Measurements from ENCODE around the gene HEATR3.

HEATR3 gene

DNA sequence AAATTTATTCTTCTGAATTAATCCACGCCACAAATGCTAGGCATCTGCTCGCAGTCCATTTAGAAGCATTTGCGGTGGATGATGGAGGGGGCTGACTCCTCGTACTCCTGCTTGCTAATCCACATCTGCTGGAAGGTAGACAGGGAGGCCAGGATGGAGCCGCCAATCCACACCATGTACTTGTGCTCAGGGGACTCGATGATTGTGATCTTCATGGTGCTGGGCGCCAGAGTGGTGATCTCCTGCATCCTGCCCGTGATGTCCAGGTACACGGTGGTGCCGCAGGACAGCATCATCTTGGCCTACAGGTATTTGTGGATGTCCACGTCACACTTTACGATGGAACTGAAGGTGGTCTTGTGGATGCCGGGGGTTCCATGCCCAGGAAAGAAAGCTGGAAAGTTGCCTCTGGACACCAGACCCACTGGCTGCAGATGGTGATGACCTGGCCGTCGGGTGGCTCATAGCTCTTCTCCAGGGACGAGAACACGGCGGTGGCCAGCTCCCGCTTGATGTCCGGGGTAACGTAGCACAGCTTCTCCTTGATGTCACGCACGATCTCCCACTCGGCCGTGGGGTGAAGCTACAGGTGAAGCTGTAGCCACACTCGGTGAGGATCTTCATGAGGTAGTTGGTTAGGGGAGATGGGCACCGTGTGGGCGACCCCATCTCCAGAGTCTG, 7.5 kb upstream of the HEATR3 start:
- no peak overlapping the region for H3K9ac ChIP-seq (ENCODE audit: low read length)
- no peaks in the 10 kb centered on the region for H3K36me3 ChIP-seq (ENCODE audit: control insufficient read depth, insufficient read depth, low read length)
- H3K27ac ChIP-seq (ENCODE audit: low read depth, low read length) = no peak overlapping the region
- no peaks in the 10 kb centered on the region; the same call in 1 of the 2 replicates for H3K27me3 ChIP-seq (ENCODE audit: control insufficient read depth, insufficient read depth, low read length)
- peaks cover 3% of the 10 kb centered on the region; the same call in 1 of the 2 replicates for H3K9me3 ChIP-seq (ENCODE audit: control insufficient read depth, insufficient read depth, low read depth, low read length)
- no peak overlapping the region for H3K4me3 ChIP-seq (ENCODE audit: low read depth, low read length)
- no peaks in the 10 kb centered on the region for H3K4me1 ChIP-seq (ENCODE audit: control insufficient read depth, insufficient read depth, low read length)

GRCh38 chr16:50059111-50059510, 6.7 kb upstream of the HEATR3 start:
- Histone ChIP-seq H3K4me1 (ENCODE audit: control insufficient read depth, insufficient read depth, low read length) (no peaks in the 10 kb centered on the region), H3K4me3 (ENCODE audit: low read depth, low read length) (no peak overlapping the region), H3K27me3 (ENCODE audit: control insufficient read depth, insufficient read depth, low read length) (no peaks in the 10 kb centered on the region; the same call in 1 of the 2 replicates), H3K36me3 (ENCODE audit: control insufficient read depth, insufficient read depth, low read length) (no peaks in the 10 kb centered on the region), H3K9me3 (ENCODE audit: control insufficient read depth, insufficient read depth, low read depth, low read length) (peaks cover 3% of the 10 kb centered on the region; the same call in 1 of the 2 replicates), H3K9ac (ENCODE audit: low read length) (no peak overlapping the region), H3K27ac (ENCODE audit: low read depth, low read length) (no peak overlapping the region)

- no peaks in the 10 kb centered on the region; the same call in 1 of the 2 replicates for H3K27me3 ChIP-seq (ENCODE audit: control insufficient read depth, insufficient read depth, low read length)
- H3K9me3 ChIP-seq (ENCODE audit: control insufficient read depth, insufficient read depth, low read depth, low read length) = peaks cover 3% of the 10 kb centered on the region; the same call in 1 of the 2 replicates
- no peaks in the 10 kb centered on the region for H3K36me3 ChIP-seq (ENCODE audit: control insufficient read depth, insufficient read depth, low read length)
- no peaks in the 10 kb centered on the region for H3K4me1 ChIP-seq (ENCODE audit: control insufficient read depth, insufficient read depth, low read length)
- no peak overlapping the region for H3K27ac ChIP-seq (ENCODE audit: low read depth, low read length)
- no peak overlapping the region for H3K4me3 ChIP-seq (ENCODE audit: low read depth, low read length)
- H3K9ac ChIP-seq (ENCODE audit: low read length) = no peak overlapping the region
Observed at GRCh38 chr16:50059669-50060068, 6.1 kb upstream of the HEATR3 start.

GRCh38 chr16:50061326-50061725, 4.4 kb upstream of the HEATR3 start:
- Histone ChIP-seq H3K4me1 (ENCODE audit: control insufficient read depth, insufficient read depth, low read length) (no peaks in the 10 kb centered on the region), H3K9me3 (ENCODE audit: control insufficient read depth, insufficient read depth, low read depth, low read length) (peaks cover 1% of the 10 kb centered on the region; the same call in 1 of the 2 replicates), H3K4me3 (ENCODE audit: low read depth, low read length) (no peak overlapping the region), H3K9ac (ENCODE audit: low read length) (no peak overlapping the region), H3K27ac (ENCODE audit: low read depth, low read length) (no peak overlapping the region), H3K36me3 (ENCODE audit: control insufficient read depth, insufficient read depth, low read length) (no peaks in the 10 kb centered on the region), H3K27me3 (ENCODE audit: control insufficient read depth, insufficient read depth, low read length) (no peaks in the 10 kb centered on the region; the same call in 1 of the 2 replicates)

- no peak overlapping the region for H3K27ac ChIP-seq (ENCODE audit: low read depth, low read length)
- peaks cover 11% of the 10 kb centered on the region for H3K4me1 ChIP-seq (ENCODE audit: control insufficient read depth, insufficient read depth, low read length)
- peak overlapping the region; percentile 99 for H3K4me3 ChIP-seq (ENCODE audit: low read depth, low read length)
- H3K36me3 ChIP-seq (ENCODE audit: control insufficient read depth, insufficient read depth, low read length) = peaks cover 19% of the 10 kb centered on the region
- H3K27me3 ChIP-seq (ENCODE audit: control insufficient read depth, insufficient read depth, low read length) = no peaks in the 10 kb centered on the region
- no peaks in the 10 kb centered on the region for H3K9me3 ChIP-seq (ENCODE audit: control insufficient read depth, insufficient read depth, low read depth, low read length)
- H3K9ac ChIP-seq (ENCODE audit: low read length) = no peak overlapping the region
Observed at GRCh38 chr16:50065241-50065623, 538 bp upstream of the HEATR3 start.

DNA sequence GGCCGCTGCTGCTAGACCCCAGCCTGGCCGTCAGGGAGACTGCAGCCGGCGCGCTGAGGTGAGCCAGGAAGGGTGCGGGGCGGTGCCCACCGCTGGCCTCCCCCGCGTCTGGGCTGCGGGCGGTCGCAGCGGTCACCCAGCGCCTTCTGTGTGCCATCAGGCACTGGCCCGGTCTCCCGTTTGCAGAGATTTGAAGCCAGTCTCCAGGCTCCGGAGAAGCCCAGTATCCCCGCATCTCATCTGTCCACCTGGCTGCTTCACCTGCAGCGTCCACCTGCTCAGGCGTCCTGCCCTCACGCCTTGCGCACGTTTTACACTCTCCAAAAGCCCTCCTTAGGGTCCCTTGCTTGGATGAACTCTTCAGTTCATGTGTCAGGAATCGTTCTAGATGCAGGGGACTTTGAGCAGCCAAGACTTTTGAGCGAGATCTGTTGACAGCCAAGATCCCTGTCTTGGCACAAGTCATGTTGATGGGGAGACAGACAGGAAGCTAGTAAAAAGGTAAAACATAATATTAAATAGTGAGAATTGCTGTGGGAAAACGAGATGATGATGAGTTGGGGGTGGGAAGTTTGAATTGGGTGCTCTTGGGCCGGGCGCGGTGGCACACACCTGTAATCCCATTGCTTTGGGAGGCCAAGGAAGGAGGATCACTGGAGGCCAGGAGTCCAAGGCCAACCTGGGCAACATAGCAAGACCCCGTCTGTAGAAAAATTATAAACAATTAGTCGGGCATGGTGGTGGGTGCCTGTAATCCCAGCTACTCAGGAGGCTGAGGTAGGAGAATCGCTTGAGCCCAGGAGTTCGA, 916 bp downstream of the HEATR3 start:
- H3K27me3 ChIP-seq (ENCODE audit: control insufficient read depth, insufficient read depth, low read length) = no peaks in the 10 kb centered on the region
- H3K4me3 ChIP-seq (ENCODE audit: low read depth, low read length) = peak overlapping the region; percentile 99
- peak overlapping the region; percentile 98 for H3K9ac ChIP-seq (ENCODE audit: low read length)
- H3K4me1 ChIP-seq (ENCODE audit: control insufficient read depth, insufficient read depth, low read length) = peaks cover 11% of the 10 kb centered on the region
- no peaks in the 10 kb centered on the region for H3K9me3 ChIP-seq (ENCODE audit: control insufficient read depth, insufficient read depth, low read depth, low read length)
- peaks cover 33% of the 10 kb centered on the region for H3K36me3 ChIP-seq (ENCODE audit: control insufficient read depth, insufficient read depth, low read length)
- no peak overlapping the region for H3K27ac ChIP-seq (ENCODE audit: low read depth, low read length)

- Histone ChIP-seq H3K9me3 (ENCODE audit: control insufficient read depth, insufficient read depth, low read depth, low read length) (no peaks in the 10 kb centered on the region), H3K9ac (ENCODE audit: low read length) (peak overlapping the region; percentile 9), H3K27me3 (ENCODE audit: control insufficient read depth, insufficient read depth, low read length) (no peaks in the 10 kb centered on the region), H3K27ac (ENCODE audit: low read depth, low read length) (no peak overlapping the region), H3K4me1 (ENCODE audit: control insufficient read depth, insufficient read depth, low read length) (peaks cover 11% of the 10 kb centered on the region), H3K4me3 (ENCODE audit: low read depth, low read length) (peak overlapping the region; percentile 37), H3K36me3 (ENCODE audit: control insufficient read depth, insufficient read depth, low read length) (peaks cover 34% of the 10 kb centered on the region)
Observed at GRCh38 chr16:50067290-50067853, 1.6 kb downstream of the HEATR3 start.

DNA sequence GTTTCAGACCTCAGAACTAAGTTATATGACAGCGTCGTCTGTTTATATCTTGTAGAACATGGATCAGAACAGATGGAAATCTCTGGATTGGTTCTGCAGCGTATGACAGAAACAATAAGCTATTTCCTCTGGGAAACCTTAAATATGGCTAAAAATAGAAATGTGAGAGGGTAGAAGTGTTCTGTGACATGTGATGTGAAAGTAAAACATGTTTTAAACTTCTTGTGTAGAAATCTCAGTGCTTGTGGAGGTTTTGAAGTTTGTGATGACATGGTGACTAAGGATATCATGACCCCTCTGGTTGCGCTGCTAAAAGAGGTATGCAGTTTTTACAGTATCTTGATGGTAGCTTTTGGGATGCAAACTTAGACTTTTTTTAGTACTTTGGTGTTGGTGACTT, 2.8 kb downstream of the HEATR3 start:
- Histone ChIP-seq H3K4me3 (ENCODE audit: low read depth, low read length) (no peak overlapping the region), H3K27ac (ENCODE audit: low read depth, low read length) (no peak overlapping the region), H3K9me3 (ENCODE audit: control insufficient read depth, insufficient read depth, low read depth, low read length) (no peaks in the 10 kb centered on the region), H3K4me1 (ENCODE audit: control insufficient read depth, insufficient read depth, low read length) (peaks cover 11% of the 10 kb centered on the region), H3K36me3 (ENCODE audit: control insufficient read depth, insufficient read depth, low read length) (peaks cover 40% of the 10 kb centered on the region), H3K9ac (ENCODE audit: low read length) (no peak overlapping the region), H3K27me3 (ENCODE audit: control insufficient read depth, insufficient read depth, low read length) (no peaks in the 10 kb centered on the region)

GRCh38 chr16:50069060-50069459, 3.3 kb downstream of the HEATR3 start:
- Histone ChIP-seq H3K9ac (ENCODE audit: low read length) (no peak overlapping the region), H3K4me1 (ENCODE audit: control insufficient read depth, insufficient read depth, low read length) (peaks cover 11% of the 10 kb centered on the region), H3K9me3 (ENCODE audit: control insufficient read depth, insufficient read depth, low read depth, low read length) (no peaks in the 10 kb centered on the region), H3K36me3 (ENCODE audit: control insufficient read depth, insufficient read depth, low read length) (peaks cover 40% of the 10 kb centered on the region), H3K27me3 (ENCODE audit: control insufficient read depth, insufficient read depth, low read length) (no peaks in the 10 kb centered on the region), H3K27ac (ENCODE audit: low read depth, low read length) (no peak overlapping the region), H3K4me3 (ENCODE audit: low read depth, low read length) (no peak overlapping the region)

- Histone ChIP-seq H3K27me3 (ENCODE audit: control insufficient read depth, insufficient read depth, low read length) (no peaks in the 10 kb centered on the region), H3K9ac (ENCODE audit: low read length) (no peak overlapping the region), H3K4me1 (ENCODE audit: control insufficient read depth, insufficient read depth, low read length) (peaks cover 11% of the 10 kb centered on the region), H3K27ac (ENCODE audit: low read depth, low read length) (no peak overlapping the region), H3K4me3 (ENCODE audit: low read depth, low read length) (no peak overlapping the region), H3K9me3 (ENCODE audit: control insufficient read depth, insufficient read depth, low read depth, low read length) (no peaks in the 10 kb centered on the region), H3K36me3 (ENCODE audit: control insufficient read depth, insufficient read depth, low read length) (peaks cover 49% of the 10 kb centered on the region)
Observed at GRCh38 chr16:50071075-50071671, 5.4 kb downstream of the HEATR3 start.

All from HUES6 (cell line).